ENCODE measurements around the gene SLC12A9.

The SLC12A9 gene
- long read RNA-seq, partial matches to known transcripts: 0 of 3 reads
- long read RNA-seq, other reads (novel, unspliced or antisense): 3 of 3 reads

DNA sequence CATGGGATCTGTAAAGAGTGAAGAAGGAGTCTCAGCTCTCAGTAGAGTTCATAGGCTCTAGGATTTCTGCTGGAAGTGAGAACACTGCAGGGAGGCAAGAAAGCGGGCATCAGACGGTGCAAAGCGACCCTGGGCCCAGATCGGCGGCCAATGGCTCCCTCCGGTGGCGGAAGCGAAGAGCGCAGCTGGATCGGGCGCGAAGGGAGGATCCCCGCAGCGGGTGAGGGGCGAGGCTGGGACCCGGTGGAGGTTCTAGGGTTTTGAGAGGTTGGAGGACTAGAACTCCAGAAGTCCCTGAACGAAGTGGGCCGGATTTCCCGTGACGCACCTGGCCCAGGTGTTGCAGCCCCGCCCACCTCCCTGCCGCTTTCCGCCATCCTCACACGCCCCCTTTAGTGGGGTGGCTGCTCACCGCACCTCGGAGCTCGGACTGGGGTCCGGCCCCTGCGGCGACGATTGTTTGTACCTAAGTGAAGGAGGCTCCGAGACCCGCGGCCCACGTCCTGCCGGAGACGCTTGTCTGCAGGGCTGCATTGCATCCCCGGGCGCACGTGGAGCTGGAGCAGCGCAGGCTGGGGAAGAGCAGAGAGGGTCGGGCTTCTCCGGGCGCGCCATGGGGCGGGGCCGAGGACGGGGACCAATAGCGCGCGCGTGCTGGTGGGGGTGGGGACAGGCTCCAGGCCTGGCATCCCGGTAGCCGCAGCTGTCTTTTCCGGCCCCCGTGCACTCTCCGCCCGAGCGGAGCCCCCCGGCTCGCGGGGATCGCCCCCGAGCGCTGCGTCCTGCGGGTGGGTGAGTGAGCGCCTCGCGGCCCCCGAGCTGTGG, at the start of gene SLC12A9:
SLC12A9 (plus strand) TSS at position 666 of the 825 bp plus-strand sequence. CDS start 1,485 bp downstream, outside the sequence.
- peak within 1 kb of the TSS; percentile 61 for H3K27ac ChIP-seq (replicated peaks)
- peak; percentile 78 to 88 for DNase-seq (ENCODE audit: low read depth in 1 of 2, low spot score in 1 of 2)
- peak within 1 kb of the TSS; percentile 87 for H3K4me3 ChIP-seq (replicated peaks; ENCODE audit: insufficient read depth, low read length)
- H3K27me3 ChIP-seq (ENCODE audit: insufficient read depth, poor library complexity, severe bottlenecking): no peaks in the 10 kb centered on the region
- TF ChIP-seq GABPA (IDR thresholded peaks at IDR 0.05; ENCODE audit: low read depth): no peak
- 0 out of 2 replicates have a peak, but pooled peaks have one; percentile 18 for TF ChIP-seq POLR2AphosphoS5 (IDR thresholded peaks at IDR 0.05; ENCODE audit: low read depth)
- TF ChIP-seq SPI1 (IDR thresholded peaks at IDR 0.05; ENCODE audit: borderline replicate concordance, low read depth): no peak
- TF ChIP-seq, protein P1, sequence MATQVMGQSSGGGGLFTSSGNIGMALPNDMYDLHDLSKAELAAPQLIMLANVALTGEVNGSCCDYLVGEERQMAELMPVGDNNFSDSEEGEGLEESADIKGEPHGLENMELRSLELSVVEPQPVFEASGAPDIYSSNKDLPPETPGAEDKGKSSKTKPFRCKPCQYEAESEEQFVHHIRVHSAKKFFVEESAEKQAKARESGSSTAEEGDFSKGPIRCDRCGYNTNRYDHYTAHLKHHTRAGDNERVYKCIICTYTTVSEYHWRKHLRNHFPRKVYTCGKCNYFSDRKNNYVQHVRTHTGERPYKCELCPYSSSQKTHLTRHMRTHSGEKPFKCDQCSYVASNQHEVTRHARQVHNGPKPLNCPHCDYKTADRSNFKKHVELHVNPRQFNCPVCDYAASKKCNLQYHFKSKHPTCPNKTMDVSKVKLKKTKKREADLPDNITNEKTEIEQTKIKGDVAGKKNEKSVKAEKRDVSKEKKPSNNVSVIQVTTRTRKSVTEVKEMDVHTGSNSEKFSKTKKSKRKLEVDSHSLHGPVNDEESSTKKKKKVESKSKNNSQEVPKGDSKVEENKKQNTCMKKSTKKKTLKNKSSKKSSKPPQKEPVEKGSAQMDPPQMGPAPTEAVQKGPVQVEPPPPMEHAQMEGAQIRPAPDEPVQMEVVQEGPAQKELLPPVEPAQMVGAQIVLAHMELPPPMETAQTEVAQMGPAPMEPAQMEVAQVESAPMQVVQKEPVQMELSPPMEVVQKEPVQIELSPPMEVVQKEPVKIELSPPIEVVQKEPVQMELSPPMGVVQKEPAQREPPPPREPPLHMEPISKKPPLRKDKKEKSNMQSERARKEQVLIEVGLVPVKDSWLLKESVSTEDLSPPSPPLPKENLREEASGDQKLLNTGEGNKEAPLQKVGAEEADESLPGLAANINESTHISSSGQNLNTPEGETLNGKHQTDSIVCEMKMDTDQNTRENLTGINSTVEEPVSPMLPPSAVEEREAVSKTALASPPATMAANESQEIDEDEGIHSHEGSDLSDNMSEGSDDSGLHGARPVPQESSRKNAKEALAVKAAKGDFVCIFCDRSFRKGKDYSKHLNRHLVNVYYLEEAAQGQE (IDR thresholded peaks at IDR 0.05; ENCODE audit: insufficient replicate concordance, low read depth): no peak
- TF ChIP-seq, protein P2, sequence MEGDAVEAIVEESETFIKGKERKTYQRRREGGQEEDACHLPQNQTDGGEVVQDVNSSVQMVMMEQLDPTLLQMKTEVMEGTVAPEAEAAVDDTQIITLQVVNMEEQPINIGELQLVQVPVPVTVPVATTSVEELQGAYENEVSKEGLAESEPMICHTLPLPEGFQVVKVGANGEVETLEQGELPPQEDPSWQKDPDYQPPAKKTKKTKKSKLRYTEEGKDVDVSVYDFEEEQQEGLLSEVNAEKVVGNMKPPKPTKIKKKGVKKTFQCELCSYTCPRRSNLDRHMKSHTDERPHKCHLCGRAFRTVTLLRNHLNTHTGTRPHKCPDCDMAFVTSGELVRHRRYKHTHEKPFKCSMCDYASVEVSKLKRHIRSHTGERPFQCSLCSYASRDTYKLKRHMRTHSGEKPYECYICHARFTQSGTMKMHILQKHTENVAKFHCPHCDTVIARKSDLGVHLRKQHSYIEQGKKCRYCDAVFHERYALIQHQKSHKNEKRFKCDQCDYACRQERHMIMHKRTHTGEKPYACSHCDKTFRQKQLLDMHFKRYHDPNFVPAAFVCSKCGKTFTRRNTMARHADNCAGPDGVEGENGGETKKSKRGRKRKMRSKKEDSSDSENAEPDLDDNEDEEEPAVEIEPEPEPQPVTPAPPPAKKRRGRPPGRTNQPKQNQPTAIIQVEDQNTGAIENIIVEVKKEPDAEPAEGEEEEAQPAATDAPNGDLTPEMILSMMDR (IDR thresholded peaks at IDR 0.05; ENCODE audit: insufficient read depth, low read length): peak; percentile 78

GRCh38 chr7:100802951-100803350, 49.6 kb upstream of the SLC12A9 start:
- no peak for DNase-seq (ENCODE audit: low read depth in 1 of 2, low spot score in 1 of 2)
- Histone ChIP-seq H3K27ac (replicated peaks) (peak overlapping the region; percentile 29; the same call in 1 of the 2 replicates), H3K27me3 (ENCODE audit: insufficient read depth, poor library complexity, severe bottlenecking) (no peaks in the 10 kb centered on the region), H3K4me3 (replicated peaks; ENCODE audit: insufficient read depth, low read length) (peak overlapping the region; percentile 20)
- TF ChIP-seq, protein P1 (IDR thresholded peaks at IDR 0.05; ENCODE audit: insufficient replicate concordance, low read depth): no peak
- TF ChIP-seq, protein P2 (IDR thresholded peaks at IDR 0.05; ENCODE audit: insufficient read depth, low read length): no peak
- TF ChIP-seq POLR2AphosphoS5 (IDR thresholded peaks at IDR 0.05; ENCODE audit: low read depth) (no peak), GABPA (IDR thresholded peaks at IDR 0.05; ENCODE audit: low read depth) (no peak), SPI1 (IDR thresholded peaks at IDR 0.05; ENCODE audit: borderline replicate concordance, low read depth) (no peak)

DNA sequence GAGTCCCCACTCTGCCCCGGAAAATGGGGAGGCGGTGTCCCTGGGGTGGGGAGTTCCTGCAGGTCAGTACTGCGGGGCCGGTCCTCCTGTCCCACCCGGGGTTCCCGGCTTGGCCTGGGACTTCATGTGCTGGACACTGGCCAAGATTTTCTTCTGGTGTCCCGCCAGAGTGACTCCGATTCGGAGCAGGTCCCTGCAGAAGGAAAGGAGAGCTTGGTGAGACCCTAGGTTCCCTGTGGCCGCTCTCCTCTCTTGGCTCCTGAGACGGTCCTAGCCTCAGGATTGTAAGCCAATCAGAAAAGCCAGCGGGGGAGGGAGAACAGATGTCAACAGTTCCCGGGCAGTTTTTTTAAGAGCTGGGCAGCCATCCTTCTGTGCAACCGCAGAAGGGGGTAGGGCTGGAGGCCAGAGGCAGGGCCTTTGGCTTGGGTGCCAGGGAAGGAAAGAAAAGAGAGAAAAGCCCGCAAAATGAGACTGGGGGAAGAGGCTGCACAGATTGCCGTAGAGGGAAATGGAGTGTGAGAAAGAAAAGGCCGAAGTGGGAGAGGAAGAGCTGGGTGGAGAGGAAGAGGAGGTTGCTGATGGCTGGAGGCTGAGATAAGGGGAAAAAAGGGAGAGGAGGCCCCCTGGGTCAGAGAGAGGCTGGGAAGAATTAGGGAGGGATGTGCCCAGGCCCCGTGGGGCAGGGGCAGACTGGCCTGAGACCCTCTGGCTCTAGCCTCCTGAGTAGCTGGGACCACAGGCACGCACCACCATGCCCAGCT, 48.9 kb upstream of the SLC12A9 start:
- Histone ChIP-seq H3K4me3 (replicated peaks; ENCODE audit: insufficient read depth, low read length) (peak overlapping the region; percentile 20), H3K27me3 (ENCODE audit: insufficient read depth, poor library complexity, severe bottlenecking) (no peaks in the 10 kb centered on the region), H3K27ac (replicated peaks) (peak overlapping the region; percentile 29; the same call in 1 of the 2 replicates)
- TF ChIP-seq, protein P2 (IDR thresholded peaks at IDR 0.05; ENCODE audit: insufficient read depth, low read length): no peak
- TF ChIP-seq GABPA (IDR thresholded peaks at IDR 0.05; ENCODE audit: low read depth) (no peak), SPI1 (IDR thresholded peaks at IDR 0.05; ENCODE audit: borderline replicate concordance, low read depth) (no peak), POLR2AphosphoS5 (IDR thresholded peaks at IDR 0.05; ENCODE audit: low read depth) (no peak)
- TF ChIP-seq, protein P1 (IDR thresholded peaks at IDR 0.05; ENCODE audit: insufficient replicate concordance, low read depth): no peak
- peak; percentile 90 to 93 for DNase-seq (ENCODE audit: low read depth in 1 of 2, low spot score in 1 of 2)

All from HL-60 (cell line).